Cardiac muscle cell (in vitro differentiated cells and primary cell): ENCODE results near the gene SPON1. TPM values are rescaled to one million over a fixed set of nuclear protein-coding genes. Genes with fewer than 3 reads are reported as not detected.

ENCODE experiments used
- DNase-seq, 2 donors: peaks; one replicate each; pipeline versions ENCODE4 v3.0.0 to v3.0.0-alpha.2; 2010 to 2017; ENCODE audit warnings: low read depth in 1 of 2, low spot score in 1 of 2
- H3K27ac ChIP-seq: fragments of 200-600 bp; sonication (generic); 2 replicates; pipeline ENCODE4 v1.5.1; 2016
- H3K27me3 ChIP-seq: fragments of 200-600 bp; sonication (generic); 2 replicates; pipeline ENCODE4 v1.6.0; 2016; ENCODE audit warnings: control low read depth
- H3K36me3 ChIP-seq: fragments of 200-600 bp; sonication (generic); 2 replicates; pipeline ENCODE4 v1.5.1; 2016; ENCODE audit warnings: control low read depth
- H3K4me1 ChIP-seq: fragments of 200-600 bp; sonication (generic); 2 replicates; pipeline ENCODE4 v1.8.1; 2017; ENCODE audit warnings: low read depth, mild to moderate bottlenecking, mixed run types
- H3K4me3 ChIP-seq: fragments of 200-600 bp; sonication (generic); 2 replicates; pipeline ENCODE4 v1.5.1; 2016; ENCODE audit warnings: mild to moderate bottlenecking
- H3K9me3 ChIP-seq: fragments of 200-600 bp; sonication (generic); 2 replicates; pipeline ENCODE4 v1.5.1; 2017; ENCODE audit warnings: low read depth, mild to moderate bottlenecking, control low read depth
- CTCF ChIP-seq: IDR thresholded peaks from 2 replicates; pipeline ENCODE4 v1.5.1; 2012; ENCODE audit warnings: low read depth, mild to moderate bottlenecking, low read length
- polyA plus RNA-seq: library from polyadenylated mRNA; unstranded; fragments of >200 nt; fragmentation: Nextera tagmentation; extraction: Ambion mirVana; gene quantifications from 2 replicates; pipeline ENCODE4 v1.2.1, GENCODE V29; 2016
- total RNA-seq: library from RNA; depleted of rRNA; stranded (reverse); fragments of >200 nt; gene quantifications from 2 replicates; pipeline ENCODE4 v1.2.3, GENCODE V29; 2016

Gene SPON1
- total and polyA plus RNA-seq, 2 experiments from 2014 or later, result 13.3 to 22.0 TPM

DNA sequence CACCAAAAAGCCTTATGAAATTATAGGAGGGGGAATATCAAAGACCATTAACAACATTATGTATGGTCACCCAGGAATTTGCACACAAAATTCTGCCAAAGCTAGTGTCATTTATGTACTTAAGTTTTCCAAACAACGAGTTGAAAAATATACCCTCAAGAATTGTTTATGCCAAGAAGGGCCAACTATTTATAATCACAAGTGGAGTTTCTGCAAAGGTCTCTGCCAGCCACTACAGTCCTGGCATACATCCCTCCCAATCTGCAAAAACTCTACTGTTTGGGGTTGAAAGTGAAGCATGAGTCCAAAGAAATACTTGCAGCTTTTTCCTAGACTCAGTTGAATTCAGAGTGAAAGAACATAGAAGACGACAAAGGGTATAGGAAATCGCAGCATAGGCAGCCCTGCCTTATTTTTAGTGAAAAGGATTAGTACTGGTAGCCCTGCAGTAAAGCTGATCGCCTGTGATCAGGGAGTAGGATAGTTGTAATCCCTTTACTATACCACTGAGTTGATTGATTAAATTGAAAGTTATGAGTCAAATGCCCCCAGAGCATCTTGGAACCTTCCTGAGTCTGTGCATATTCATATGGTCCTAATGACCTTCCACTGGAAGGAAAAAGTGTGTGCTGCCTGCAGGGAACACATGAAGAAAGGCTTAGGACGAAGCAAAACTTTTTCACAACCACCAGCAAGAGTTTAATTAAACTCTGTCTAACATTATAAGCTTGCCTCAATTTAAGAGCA, 144.0 kb downstream of the SPON1 start:
- no peak for DNase-seq
- no peak for TF ChIP-seq CTCF
- no peaks in the 10 kb centered on the region for H3K4me1 ChIP-seq
- H3K4me3 ChIP-seq, result no peak overlapping the region
- no peaks in the 10 kb centered on the region for H3K9me3 ChIP-seq
- no peaks in the 10 kb centered on the region for H3K27me3 ChIP-seq
- no peaks in the 10 kb centered on the region for H3K36me3 ChIP-seq
- H3K27ac ChIP-seq, result no peak overlapping the region

DNA sequence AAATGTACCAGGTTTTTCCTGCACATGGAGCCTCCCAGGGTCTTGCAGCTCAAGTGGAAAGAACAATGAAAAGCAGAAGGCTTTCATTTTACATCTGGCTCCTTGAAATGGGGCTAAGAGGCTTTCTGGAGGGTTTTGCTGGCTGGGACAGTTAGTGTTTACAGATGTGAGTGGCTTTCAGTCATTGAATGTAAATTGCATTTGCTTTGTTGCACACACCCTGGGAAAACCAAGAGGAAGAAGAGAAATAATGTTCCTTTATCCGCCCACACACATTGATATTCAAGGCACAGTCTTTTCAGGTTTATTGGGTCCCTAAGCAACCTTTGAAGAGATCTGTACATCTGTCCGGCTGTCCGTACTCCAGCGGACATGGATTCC, 144.5 kb downstream of the SPON1 start:
- Histone ChIP-seq H3K27ac (no peak overlapping the region), H3K36me3 (no peaks in the 10 kb centered on the region), H3K27me3 (no peaks in the 10 kb centered on the region), H3K4me1 (no peaks in the 10 kb centered on the region), H3K9me3 (no peaks in the 10 kb centered on the region), H3K4me3 (no peak overlapping the region)
- no peak for TF ChIP-seq CTCF
- DNase-seq, result no peak

DNA sequence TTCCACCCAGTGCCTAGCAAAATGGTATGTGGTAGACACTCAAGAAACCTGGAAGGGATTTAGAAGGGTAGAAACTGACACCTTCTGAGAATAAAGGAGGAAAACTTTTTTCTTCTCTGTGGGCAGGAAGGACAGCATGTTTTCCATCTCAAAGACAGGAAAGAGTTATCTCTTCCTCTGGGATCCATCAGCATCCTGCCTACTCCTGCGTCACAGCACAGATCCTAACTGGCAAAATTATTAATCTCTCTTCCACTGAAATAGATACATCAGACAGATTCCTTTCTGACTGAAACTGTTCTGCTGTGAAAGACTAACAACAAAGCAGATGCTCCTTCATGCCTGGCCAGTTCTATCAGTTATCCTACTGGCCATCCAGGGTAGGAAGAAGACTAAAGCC, 147.2 kb downstream of the SPON1 start:
- Histone ChIP-seq H3K27me3 (no peaks in the 10 kb centered on the region), H3K36me3 (no peaks in the 10 kb centered on the region), H3K27ac (no peak overlapping the region), H3K4me3 (no peak overlapping the region), H3K9me3 (no peaks in the 10 kb centered on the region), H3K4me1 (peaks cover 6% of the 10 kb centered on the region)
- no peak for DNase-seq
- TF ChIP-seq CTCF, result no peak

DNA sequence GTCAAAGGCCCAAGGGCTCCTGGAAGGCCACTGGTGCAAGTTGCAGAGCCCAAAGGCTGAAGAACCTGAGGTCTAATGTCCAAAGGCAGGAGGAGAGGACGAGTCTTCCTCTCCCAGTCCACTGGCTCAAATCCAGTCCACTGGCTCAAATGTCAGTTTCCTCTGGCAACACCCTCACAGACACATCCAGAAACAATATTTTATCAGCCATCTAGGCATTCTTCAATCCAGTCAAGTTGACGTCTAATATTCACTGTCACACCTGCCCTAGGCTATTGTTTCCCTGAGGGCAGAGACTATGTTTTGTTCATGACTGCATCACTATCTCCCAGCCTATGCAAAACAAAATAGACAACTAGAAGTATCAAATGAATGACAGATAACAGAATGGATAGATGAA, 148.1 kb downstream of the SPON1 start:
- no peaks in the 10 kb centered on the region for H3K9me3 ChIP-seq
- no peak overlapping the region for H3K4me3 ChIP-seq
- no peak for TF ChIP-seq CTCF
- H3K36me3 ChIP-seq, result no peaks in the 10 kb centered on the region
- H3K4me1 ChIP-seq, result peaks cover 9% of the 10 kb centered on the region
- H3K27ac ChIP-seq, result no peak overlapping the region
- no peak for DNase-seq
- no peaks in the 10 kb centered on the region for H3K27me3 ChIP-seq

- Histone ChIP-seq H3K4me1 (peaks cover 9% of the 10 kb centered on the region), H3K27ac (no peak overlapping the region), H3K4me3 (no peak overlapping the region), H3K27me3 (no peaks in the 10 kb centered on the region), H3K9me3 (no peaks in the 10 kb centered on the region), H3K36me3 (no peaks in the 10 kb centered on the region)
- DNase-seq, result no peak
- no peak for TF ChIP-seq CTCF
Observed at GRCh38 chr11:14111496-14111895, 149.0 kb downstream of the SPON1 start.

GRCh38 chr11:14112721-14113120, 150.2 kb downstream of the SPON1 start:
- Histone ChIP-seq H3K4me3 (no peak overlapping the region), H3K4me1 (peaks cover 13% of the 10 kb centered on the region), H3K36me3 (no peaks in the 10 kb centered on the region), H3K27ac (no peak overlapping the region), H3K27me3 (no peaks in the 10 kb centered on the region), H3K9me3 (no peaks in the 10 kb centered on the region)
- no peak for DNase-seq
- no peak for TF ChIP-seq CTCF
